Activated naive CD8-positive, alpha-beta T cell treated with anti-CD3 and anti-CD28 coated beads, Interleukin-2, amount 10 ng/mL, durations not matched to agents 7 days and 5 days (primary cell): Measurements from ENCODE around the gene SLC35B1. TPM values are rescaled to one million over a fixed set of nuclear protein-coding genes. Genes with fewer than 3 reads are reported as not detected.

Experiments used
- ATAC-seq: fragments of 150-1000 bp; cut with Tn5 transposase; one replicate; pipeline ENCODE4 v1.10.0; 2021; ENCODE audit warnings: low read depth, moderate library complexity
- POLR2A ChIA-PET: fragments of 350-600 bp; sonication (Branson Sonifier 250); formaldehyde crosslinking; loops from one replicate; lab custom pipeline; 2021; ENCODE audit warnings: antibody characterized with exemption; lab: Charles Lee
- DNase-seq: peaks from one replicate; pipeline ENCODE4 v3.0.0; 2021
- H3K27ac Mint-ChIP-seq: one replicate; pipeline ENCODE4 v1.8.0; 2022; ENCODE audit warnings: mild to moderate bottlenecking, mixed read lengths
- H3K27me3 Mint-ChIP-seq: one replicate; pipeline ENCODE4 v1.8.0; 2022; ENCODE audit warnings: mild to moderate bottlenecking, moderate library complexity, mixed read lengths
- H3K36me3 Mint-ChIP-seq: one replicate; pipeline ENCODE4 v1.8.0; 2021; ENCODE audit warnings: mild to moderate bottlenecking, mixed read lengths
- H3K4me1 Mint-ChIP-seq: one replicate; pipeline ENCODE4 v1.8.0; 2021; ENCODE audit warnings: mixed read lengths
- H3K4me3 Mint-ChIP-seq: one replicate; pipeline ENCODE4 v1.8.0; 2022; ENCODE audit warnings: mild to moderate bottlenecking, moderate library complexity, mixed read lengths
- H3K9me3 Mint-ChIP-seq: one replicate; pipeline ENCODE4 v1.8.0; 2021; ENCODE audit warnings: mixed read lengths
- total RNA-seq, 2 experiments: library from RNA; stranded (reverse); gene quantifications; one replicate each; pipeline ENCODE4 v1.2.3, GENCODE V29; 2021

The SLC35B1 gene
- total RNA-seq, 2 experiments from 2014 or later: 45.9 to 48.5 TPM

- POLR2A ChIA-PET: interaction anchor here (1.6 to 2.2 kb wide), 2 partner anchors 14 to 16 kb away, joined by 5 to 7 read pairs; partner anchors contain the start of genes SLC35B1 and SPOP
- H3K4me3 Mint-ChIP-seq: no peak overlapping the region
- ATAC-seq: no peak
- peaks cover 9% of the 10 kb centered on the region for H3K36me3 Mint-ChIP-seq
- peak overlapping the region; percentile 55 for H3K27ac Mint-ChIP-seq
- DNase-seq: no peak
- H3K9me3 Mint-ChIP-seq: no peaks in the 10 kb centered on the region
- H3K27me3 Mint-ChIP-seq: no peaks in the 10 kb centered on the region
- peaks cover 46% of the 10 kb centered on the region for H3K4me1 Mint-ChIP-seq
Observed at GRCh38 chr17:49691677-49692191, 16.0 kb downstream of the SLC35B1 start.

GRCh38 chr17:49691086-49691676 lies 16.6 kb downstream of the SLC35B1 start:
- POLR2A ChIA-PET: interaction anchor here (1.6 to 2.2 kb wide), 2 partner anchors 13 to 17 kb away, joined by 5 to 7 read pairs; partner anchors contain the start of genes SLC35B1 and SPOP
- peak overlapping the region; percentile 55 for H3K27ac Mint-ChIP-seq
- H3K4me3 Mint-ChIP-seq: no peak overlapping the region
- ATAC-seq (no peak), DNase-seq (peak; percentile 12)
- peaks cover 9% of the 10 kb centered on the region for H3K36me3 Mint-ChIP-seq
- H3K4me1 Mint-ChIP-seq: peaks cover 42% of the 10 kb centered on the region
- no peaks in the 10 kb centered on the region for H3K9me3 Mint-ChIP-seq
- no peaks in the 10 kb centered on the region for H3K27me3 Mint-ChIP-seq

- Mint-ChIP-seq H3K4me1 (peaks cover 33% of the 10 kb centered on the region), H3K27ac (no peak overlapping the region), H3K4me3 (no peak overlapping the region), H3K27me3 (no peaks in the 10 kb centered on the region), H3K36me3 (peaks cover 9% of the 10 kb centered on the region), H3K9me3 (no peaks in the 10 kb centered on the region)
- ATAC-seq (no peak), DNase-seq (no peak)
- POLR2A ChIA-PET: interaction anchor here (1.6 to 2.2 kb wide), 2 partner anchors 12 to 18 kb away, joined by 5 to 7 read pairs; partner anchors contain the start of genes SLC35B1 and SPOP
Observed at GRCh38 chr17:49690256-49690655, 17.5 kb downstream of the SLC35B1 start.

- Mint-ChIP-seq H3K36me3 (peaks cover 9% of the 10 kb centered on the region), H3K4me1 (peaks cover 28% of the 10 kb centered on the region), H3K27ac (peak overlapping the region; percentile 86), H3K9me3 (no peaks in the 10 kb centered on the region), H3K27me3 (no peaks in the 10 kb centered on the region), H3K4me3 (peak overlapping the region; percentile 53)
- ATAC-seq (no peak), DNase-seq (peak; percentile 11)
- POLR2A ChIA-PET: interaction anchor here (2.2 kb wide), 1 partner anchor 11 kb away, joined by 19 read pairs; the partner anchor contains the start of gene SPOP
Observed at GRCh38 chr17:49688848-49689247, 18.9 kb downstream of the SLC35B1 start.

GRCh38 chr17:49687878-49688491 lies 19.8 kb downstream of the SLC35B1 start:
- DNase-seq: peak; percentile 36
- peak overlapping the region; percentile 99 for H3K27ac Mint-ChIP-seq

GRCh38 chr17:49681106-49681979 lies 26.4 kb downstream of the SLC35B1 start:
- DNase-seq: no peak
- Mint-ChIP-seq H3K4me1 (peaks cover 12% of the 10 kb centered on the region), H3K9me3 (peaks cover 2% of the 10 kb centered on the region), H3K36me3 (peaks cover 2% of the 10 kb centered on the region), H3K27ac (no peak overlapping the region), H3K27me3 (peaks cover 4% of the 10 kb centered on the region), H3K4me3 (no peak overlapping the region)
- no peak for ATAC-seq
- POLR2A ChIA-PET: no interaction called here

More at GRCh38 chr17:49687878-49688491, 19.8 kb downstream of the SLC35B1 start:
- Mint-ChIP-seq H3K27me3 (no peaks in the 10 kb centered on the region), H3K4me1 (peaks cover 28% of the 10 kb centered on the region), H3K9me3 (no peaks in the 10 kb centered on the region), H3K4me3 (peak overlapping the region; percentile 84), H3K36me3 (peaks cover 9% of the 10 kb centered on the region)
- ATAC-seq: peak; percentile 86
- POLR2A ChIA-PET: interaction anchor here (0.6 to 2.2 kb wide), 5 partner anchors 8 to 180 kb away, joined by 3 to 19 read pairs (median 4); partner anchors contain the start of gene SPOP

- peaks cover 20% of the 10 kb centered on the region for H3K4me1 Mint-ChIP-seq
- peaks cover 4% of the 10 kb centered on the region for H3K27me3 Mint-ChIP-seq
- peaks cover 5% of the 10 kb centered on the region for H3K36me3 Mint-ChIP-seq
- no peak overlapping the region for H3K27ac Mint-ChIP-seq
- H3K4me3 Mint-ChIP-seq: no peak overlapping the region
- DNase-seq (no peak), ATAC-seq (no peak)
- H3K9me3 Mint-ChIP-seq: peaks cover 2% of the 10 kb centered on the region
- POLR2A ChIA-PET: no interaction called here
Observed at GRCh38 chr17:49680314-49680713, 27.4 kb downstream of the SLC35B1 start.

- H3K9me3 Mint-ChIP-seq: peaks cover 2% of the 10 kb centered on the region
- H3K36me3 Mint-ChIP-seq: peaks cover 11% of the 10 kb centered on the region
- POLR2A ChIA-PET: interaction anchor here (0.6 to 2.0 kb wide), 8 partner anchors 10 to 1039 kb away, joined by 3 to 19 read pairs (median 5); no protein-coding TSS in a partner anchor
- peaks cover 33% of the 10 kb centered on the region for H3K4me1 Mint-ChIP-seq
- peak within 1 kb of the TSS; percentile 99 for H3K27ac Mint-ChIP-seq
- ATAC-seq: peak; percentile 89
- H3K27me3 Mint-ChIP-seq: peaks cover 4% of the 10 kb centered on the region
- H3K4me3 Mint-ChIP-seq: peak within 1 kb of the TSS; percentile 98
- peak; percentile 97 for DNase-seq
Observed at GRCh38 chr17:49677933-49678847, 29.6 kb downstream of the SLC35B1 start, which contains the start of gene SPOP. TSS of gene SPOP (minus strand) at chr17:49678097. CDS start at chr17:49622810, 55,287 bp downstream.

- POLR2A ChIA-PET: interaction anchor here (0.6 to 2.0 kb wide), 22 partner anchors 11 to 1736 kb away, joined by 3 to 19 read pairs (median 4); partner anchors contain the start of gene NXPH3
- Mint-ChIP-seq H3K36me3 (peaks cover 13% of the 10 kb centered on the region), H3K27ac (peak overlapping the region; percentile 99), H3K4me1 (peaks cover 35% of the 10 kb centered on the region), H3K4me3 (peak overlapping the region; percentile 98), H3K9me3 (peaks cover 2% of the 10 kb centered on the region), H3K27me3 (peaks cover 2% of the 10 kb centered on the region)
- ATAC-seq: peak; percentile 61
- DNase-seq: peak; percentile 98
Observed at GRCh38 chr17:49677134-49677932, 30.4 kb downstream of the SLC35B1 start.

GRCh38 chr17:49676276-49676868 lies 31.4 kb downstream of the SLC35B1 start:
- ATAC-seq: peak; percentile 23

GRCh38 chr17:49674507-49674906 lies 33.3 kb downstream of the SLC35B1 start:
- Mint-ChIP-seq H3K4me3 (no peak overlapping the region), H3K27me3 (peaks cover 2% of the 10 kb centered on the region), H3K9me3 (peaks cover 2% of the 10 kb centered on the region), H3K27ac (no peak overlapping the region), H3K36me3 (peaks cover 13% of the 10 kb centered on the region), H3K4me1 (peaks cover 47% of the 10 kb centered on the region)
- POLR2A ChIA-PET: interaction anchor here (0.7 kb wide), 1 partner anchor 140 kb away, joined by 3 read pairs; no protein-coding TSS in a partner anchor
- no peak for DNase-seq
- ATAC-seq: no peak

More at GRCh38 chr17:49676276-49676868, 31.4 kb downstream of the SLC35B1 start:
- H3K9me3 Mint-ChIP-seq: peaks cover 2% of the 10 kb centered on the region
- peak overlapping the region; percentile 99 for H3K27ac Mint-ChIP-seq
- peaks cover 2% of the 10 kb centered on the region for H3K27me3 Mint-ChIP-seq
- H3K4me3 Mint-ChIP-seq: peak overlapping the region; percentile 98
- peaks cover 38% of the 10 kb centered on the region for H3K4me1 Mint-ChIP-seq
- POLR2A ChIA-PET: interaction anchor here (0.7 to 1.5 kb wide), 5 partner anchors 20 to 420 kb away, joined by 3 to 6 read pairs (median 5); partner anchors contain the start of gene SLC35B1
- no peak for DNase-seq
- H3K36me3 Mint-ChIP-seq: peaks cover 13% of the 10 kb centered on the region
